ENCODE results near the gene BYSL.

GRCh38 chr6:41927253-41927652, 6.0 kb downstream of the BYSL start:
- TF ChIP-seq CTCF (conservative IDR thresholded peaks at IDR 0.05; ENCODE audit: low read depth, low read length) (no peak), EZH2 (IDR thresholded peaks at IDR 0.05; ENCODE audit: borderline replicate concordance, low read depth, low read length, poor library complexity, severe bottlenecking) (no peak)

Measured in A673 (cell line).